ENCODE results near the gene FOXO3. TPM values are rescaled to one million over a fixed set of nuclear protein-coding genes. Genes with fewer than 3 reads are reported as not detected.
A peak's percentile ranks its signal among the peaks of the same experiment; 100 is the strongest.
"Not testable (repeated sequence)": the region's sequence is repeated elsewhere in the genome, so short reads cannot be mapped to it uniquely, and the experiment has no call there.

The FOXO3 gene
- 41.0 and 58.8 TPM in 2 replicates for total RNA-seq (2014; rRNA removed)
- 13.6 TPM for polyA plus RNA-seq (2012)

DNA sequence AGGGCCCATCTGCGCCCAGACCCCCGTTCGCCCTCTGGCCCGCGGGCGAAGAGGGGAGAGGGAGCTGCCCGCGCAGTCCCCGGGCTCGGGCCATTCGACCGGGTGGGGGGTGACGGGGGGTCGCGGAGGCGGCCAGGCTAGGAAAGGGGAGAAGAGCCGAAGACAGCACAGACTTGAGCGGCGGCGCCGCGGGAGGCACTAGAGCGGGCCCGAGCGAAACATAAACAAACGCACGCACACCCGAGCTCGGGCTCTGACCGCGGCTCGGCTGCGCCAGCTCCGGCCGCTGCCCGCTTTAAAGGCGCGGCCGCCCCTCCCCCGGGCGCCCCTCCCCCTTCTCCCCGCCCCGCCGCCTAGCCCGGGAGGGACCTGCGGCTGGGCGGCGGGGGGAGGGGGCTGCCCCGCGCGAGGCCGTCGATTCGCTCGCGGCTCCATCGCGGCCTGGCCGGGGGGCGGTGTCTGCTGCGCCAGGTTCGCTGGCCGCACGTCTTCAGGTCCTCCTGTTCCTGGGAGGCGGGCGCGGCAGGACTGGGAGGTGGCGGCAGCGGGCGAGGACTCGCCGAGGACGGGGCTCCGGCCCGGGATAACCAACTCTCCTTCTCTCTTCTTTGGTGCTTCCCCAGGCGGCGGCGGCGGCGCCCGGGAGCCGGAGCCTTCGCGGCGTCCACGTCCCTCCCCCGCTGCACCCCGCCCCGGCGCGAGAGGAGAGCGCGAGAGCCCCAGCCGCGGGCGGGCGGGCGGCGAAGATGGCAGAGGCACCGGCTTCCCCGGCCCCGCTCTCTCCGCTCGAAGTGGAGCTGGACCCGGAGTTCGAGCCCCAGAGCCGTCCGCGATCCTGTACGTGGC lies at the start of gene FOXO3:
TSS of gene FOXO3 (plus strand) at position 455 of the 846 bp plus-strand sequence. CDS start at position 747, 292 bp downstream.
- peak; percentile 88 for DNase-seq (ENCODE audit: low read depth)

DNA sequence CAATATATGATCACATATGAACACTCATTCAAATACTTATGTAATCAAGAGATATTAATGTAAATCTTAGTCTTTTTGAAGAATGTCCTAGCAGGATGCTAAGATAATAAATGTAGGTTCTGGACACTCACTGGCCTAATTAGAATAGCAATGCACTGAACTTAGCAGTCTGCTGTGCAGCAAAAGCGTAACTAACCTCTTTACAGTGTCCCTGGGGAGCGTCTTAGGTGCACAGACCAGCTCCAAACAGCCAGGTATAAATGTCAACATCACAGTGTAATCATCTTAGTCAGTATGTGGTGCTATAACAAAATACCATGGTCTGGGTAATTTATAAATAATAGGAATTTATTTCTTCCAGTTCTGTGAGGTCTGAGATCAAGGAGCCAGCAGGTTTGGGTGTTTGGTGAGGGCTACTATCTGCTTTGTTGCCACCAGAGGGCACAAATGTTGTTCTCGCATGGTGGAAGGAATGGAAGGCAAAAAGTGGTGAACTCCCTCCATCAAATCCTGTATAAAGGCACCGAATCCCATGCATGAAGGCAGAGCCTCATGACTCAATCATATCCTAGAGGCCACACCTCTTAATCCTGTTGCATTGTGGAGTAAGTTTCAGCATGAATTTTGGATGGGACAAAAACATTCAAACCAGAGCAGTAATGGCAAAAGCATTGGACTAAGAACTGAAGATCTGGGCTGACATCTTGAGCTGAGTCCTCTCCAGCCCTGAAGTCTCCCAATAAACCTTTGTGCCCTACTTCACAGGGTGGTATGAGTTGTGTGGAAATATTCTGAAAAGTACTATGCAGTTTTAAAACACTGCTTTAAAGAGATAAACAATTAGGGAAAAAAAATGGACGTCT lies 41.8 kb upstream of the FOXO3 start:
- peak; percentile 38 for DNase-seq (ENCODE audit: low read depth)

DNA sequence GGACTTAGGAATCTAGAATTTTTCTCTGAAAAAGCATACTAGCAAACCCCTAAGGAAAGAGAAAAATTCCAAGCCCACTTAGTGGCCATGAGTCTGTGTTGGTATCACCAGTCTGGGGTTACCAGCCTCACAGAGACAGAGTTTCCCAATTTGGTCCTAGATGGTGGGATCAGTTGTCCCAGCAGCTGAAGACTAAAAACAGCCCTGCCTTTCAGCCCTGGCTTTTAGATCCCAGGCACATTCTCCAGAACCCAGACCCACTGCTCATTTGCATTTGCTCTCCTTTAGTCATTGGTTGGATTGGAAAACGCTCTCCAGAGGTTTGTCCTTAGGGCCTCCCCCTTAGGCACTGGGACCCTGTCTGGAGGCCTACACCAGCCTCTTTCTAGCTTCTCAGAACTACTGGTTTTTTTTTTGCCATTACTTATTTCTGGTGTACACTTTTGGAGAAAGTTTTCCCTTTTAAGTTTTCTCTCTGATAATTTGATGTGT lies 39.1 kb upstream of the FOXO3 start:
- no peak for DNase-seq (ENCODE audit: low read depth)

DNA sequence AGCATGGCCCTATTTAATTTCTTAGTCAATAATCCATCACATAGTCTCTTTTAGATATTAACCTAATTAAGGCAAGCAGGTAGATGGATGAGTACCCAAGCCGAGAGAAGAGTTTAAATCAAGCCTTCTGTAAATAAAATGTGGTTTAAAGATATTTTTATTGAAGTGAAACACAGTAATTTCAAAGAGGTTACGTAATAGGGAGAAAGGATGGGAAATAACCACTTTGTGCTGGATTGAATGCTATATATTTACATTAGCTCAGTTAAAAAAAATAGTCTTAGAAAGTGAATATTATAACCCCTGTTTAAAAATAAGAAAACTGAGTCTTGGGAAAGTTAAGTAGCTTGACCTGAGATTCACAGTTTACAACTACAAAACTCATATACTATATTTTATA lies 37.0 kb upstream of the FOXO3 start:
- DNase-seq (ENCODE audit: low read depth) = no peak

DNA sequence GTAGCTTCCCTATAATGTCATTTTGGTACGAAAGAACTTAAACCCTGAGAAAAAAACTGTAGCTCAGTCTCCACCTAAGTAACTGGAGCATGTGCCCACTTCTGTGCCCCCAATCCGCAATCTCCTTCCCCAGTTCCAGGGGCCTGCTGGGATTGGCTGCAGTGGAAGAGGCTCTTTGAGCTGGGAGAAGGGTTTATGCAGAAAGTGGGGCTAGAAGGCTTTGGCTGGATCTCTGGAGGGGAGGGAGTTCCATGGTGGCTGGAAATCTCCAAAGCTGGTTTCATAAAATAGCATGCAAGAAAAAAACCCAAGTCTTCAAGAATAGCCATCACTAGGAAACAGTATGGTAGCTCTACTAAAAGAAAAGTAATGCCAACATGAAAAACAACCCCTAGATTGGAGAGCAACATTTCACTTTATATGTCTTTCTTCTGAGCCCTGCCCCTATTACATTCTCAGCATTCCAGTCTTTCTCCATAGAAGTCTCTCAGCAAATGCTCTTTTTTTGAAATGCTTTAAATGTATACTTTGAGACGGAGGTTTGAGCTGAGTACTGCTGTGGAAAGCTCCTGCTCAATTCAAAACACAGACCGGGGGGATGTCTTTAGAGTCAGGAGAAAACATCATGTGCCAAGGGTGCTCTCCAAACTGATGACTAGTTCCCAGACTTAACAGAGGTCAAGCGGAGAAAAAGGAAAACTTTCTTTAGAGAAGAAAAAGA lies 36.0 kb upstream of the FOXO3 start:
- DNase-seq (ENCODE audit: low read depth) = no peak

DNA sequence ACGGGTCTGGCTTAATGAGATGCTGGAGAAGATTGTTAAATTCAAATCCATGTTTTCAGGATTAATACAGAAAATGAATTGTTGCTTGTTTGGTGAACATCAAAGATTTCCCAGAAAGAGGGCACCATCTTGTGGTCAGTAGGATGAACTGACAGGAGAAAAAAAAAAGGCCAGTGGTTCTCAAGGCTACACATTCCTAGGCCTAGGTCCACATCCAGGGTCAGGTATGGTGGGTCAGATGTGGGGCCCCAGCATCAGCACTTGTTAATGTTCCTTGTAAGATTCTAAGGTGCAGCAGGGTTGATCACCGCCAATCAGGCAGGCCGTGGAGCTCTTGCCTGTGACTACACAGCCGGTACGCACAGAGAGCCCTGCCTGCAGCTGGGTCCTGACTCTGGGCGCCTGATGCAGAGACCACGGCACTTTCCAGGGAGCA lies 34.0 kb upstream of the FOXO3 start:
- DNase-seq (ENCODE audit: low read depth) = peak; percentile 25

DNA sequence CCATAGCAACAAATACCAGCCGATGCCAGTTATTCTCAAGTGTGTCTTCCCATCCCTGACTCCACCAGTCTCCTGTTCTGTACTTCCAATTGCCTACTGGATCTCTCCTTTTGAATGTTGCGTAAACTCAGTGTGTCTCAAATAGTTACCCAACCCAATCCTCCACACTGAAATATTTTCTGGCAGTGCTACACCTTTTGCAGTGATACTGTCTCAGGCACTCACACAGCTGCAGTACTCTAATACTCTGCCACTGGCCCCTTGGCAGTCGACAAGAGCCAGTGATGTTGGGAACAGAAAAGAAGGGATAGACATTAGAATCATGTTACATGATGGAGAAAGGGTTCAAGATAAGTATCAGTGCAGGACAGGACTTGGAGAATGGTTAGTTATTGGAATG lies 31.8 kb upstream of the FOXO3 start:
- no peak for DNase-seq (ENCODE audit: low read depth)

DNA sequence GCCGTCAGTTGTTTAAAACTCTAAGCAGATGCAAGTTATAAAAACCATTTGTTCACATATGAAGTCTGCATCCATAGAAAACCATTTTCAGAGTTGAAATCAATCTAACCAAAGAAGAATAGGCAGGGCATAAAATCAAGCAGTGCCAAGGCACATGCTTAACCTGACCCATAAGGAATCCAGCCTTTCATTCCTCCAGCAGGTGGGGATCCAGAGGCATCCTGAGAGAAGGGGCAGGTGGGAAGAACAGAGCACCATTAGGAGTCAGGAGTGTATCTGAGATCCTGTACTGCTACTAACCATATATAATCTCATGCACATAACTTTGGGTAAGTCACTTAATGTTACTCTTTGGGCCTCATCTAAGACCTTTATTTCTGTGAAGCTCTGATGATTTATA lies 29.4 kb upstream of the FOXO3 start:
- no peak for DNase-seq (ENCODE audit: low read depth)

DNA sequence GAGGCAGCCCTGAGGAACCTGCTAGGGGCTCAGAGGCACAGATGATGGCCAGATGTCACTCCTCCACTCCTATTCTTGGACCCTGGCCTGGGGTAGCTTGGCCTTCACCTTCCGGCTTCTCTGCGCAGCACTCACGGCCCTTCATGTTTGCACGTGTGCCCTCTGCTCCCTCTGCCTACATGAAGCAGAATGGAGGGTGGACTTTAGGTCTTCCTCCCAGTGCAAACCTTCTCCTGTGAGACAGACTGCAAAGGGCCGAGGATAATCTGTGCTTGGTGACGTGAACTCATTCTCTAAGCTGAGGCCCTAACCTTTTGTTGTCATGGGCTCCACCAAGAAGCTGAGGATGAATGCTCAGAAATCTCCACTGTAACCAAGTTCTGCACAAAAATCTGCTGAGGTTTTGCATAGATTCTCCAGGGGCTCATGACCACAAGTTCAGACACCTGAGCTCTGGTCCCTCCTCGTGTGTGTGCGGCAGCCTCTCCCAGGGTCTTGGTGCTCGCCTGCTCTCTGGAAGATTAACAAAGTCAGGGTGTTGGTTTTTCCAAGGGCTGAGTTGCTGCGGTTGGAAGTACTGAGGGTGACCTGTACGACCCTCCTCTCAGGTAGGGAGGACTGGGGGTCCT lies 25.5 kb upstream of the FOXO3 start:
- DNase-seq (ENCODE audit: low read depth) = no peak

DNA sequence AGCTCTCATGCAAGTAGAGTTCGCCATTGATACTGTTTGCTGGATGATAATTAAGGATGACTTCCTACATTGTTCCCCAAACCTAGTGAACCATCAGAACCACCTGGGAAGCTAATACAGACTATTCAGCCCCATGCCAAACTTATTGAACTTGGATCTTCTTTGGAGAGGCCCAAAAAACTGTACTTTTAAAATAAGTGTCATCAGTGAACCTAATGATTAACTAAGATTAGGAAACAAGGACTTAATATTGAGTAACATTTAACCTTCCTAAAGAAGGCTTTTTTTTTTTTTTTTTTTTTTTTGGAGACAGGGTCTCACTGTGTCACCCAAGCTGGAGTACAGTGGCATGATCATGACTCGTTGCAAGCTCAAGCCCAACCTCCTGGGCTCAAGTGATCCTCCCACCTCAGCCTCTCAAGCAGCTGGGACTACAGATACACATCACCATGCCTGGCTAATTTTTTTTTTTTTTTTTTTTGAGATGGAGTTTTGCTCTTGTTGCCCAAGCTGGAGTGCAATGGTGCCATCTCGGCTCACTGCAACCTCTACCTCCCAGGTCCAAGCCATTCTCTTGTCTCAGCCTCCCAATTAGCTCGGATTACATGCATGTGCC lies 24.7 kb upstream of the FOXO3 start:
- not testable (repeated sequence) for DNase-seq (ENCODE audit: low read depth)

DNA sequence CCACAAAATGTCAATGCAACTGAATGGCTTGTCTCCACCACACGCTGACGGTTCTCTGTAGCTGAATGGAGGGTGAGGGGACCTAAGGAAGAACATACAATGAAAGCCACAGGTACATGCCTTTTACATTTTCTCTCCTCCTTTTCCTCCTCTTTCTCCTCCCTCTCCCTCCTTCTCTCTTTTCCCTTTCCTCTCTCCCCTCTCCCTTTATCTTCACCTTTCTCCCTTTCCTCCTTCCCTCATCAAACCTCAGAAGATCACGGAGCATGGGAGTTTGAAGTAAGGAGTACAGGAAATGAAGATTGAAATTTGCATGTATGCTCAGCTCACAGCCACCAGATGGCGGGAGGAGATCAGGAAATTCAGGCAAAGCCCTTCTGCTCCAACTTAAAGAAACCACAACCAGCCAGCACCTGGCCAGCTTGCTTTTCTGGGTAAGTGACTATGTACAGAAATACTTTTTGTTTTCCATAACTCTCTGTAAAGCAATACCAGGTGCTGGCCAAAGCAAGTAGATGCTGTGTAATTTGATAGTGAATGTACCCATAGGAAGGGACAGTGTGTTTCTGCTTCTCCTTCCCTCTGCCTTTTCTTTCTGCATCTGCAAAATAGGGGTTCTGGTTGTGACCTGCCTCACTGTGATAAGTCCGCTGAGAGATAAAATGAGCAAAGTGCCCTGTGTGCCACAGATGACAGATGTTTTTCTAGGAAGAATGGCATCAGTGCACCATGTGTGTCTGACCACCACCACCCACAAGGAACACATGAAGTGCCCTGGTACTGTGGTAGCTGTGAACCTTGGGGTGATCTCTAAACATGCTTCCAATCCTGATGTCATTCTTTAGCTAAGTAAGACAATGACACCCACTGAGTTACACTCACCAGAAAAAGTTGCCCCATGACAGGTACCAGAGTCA lies 18.6 kb upstream of the FOXO3 start:
- DNase-seq (ENCODE audit: low read depth) = peak; percentile 80

DNA sequence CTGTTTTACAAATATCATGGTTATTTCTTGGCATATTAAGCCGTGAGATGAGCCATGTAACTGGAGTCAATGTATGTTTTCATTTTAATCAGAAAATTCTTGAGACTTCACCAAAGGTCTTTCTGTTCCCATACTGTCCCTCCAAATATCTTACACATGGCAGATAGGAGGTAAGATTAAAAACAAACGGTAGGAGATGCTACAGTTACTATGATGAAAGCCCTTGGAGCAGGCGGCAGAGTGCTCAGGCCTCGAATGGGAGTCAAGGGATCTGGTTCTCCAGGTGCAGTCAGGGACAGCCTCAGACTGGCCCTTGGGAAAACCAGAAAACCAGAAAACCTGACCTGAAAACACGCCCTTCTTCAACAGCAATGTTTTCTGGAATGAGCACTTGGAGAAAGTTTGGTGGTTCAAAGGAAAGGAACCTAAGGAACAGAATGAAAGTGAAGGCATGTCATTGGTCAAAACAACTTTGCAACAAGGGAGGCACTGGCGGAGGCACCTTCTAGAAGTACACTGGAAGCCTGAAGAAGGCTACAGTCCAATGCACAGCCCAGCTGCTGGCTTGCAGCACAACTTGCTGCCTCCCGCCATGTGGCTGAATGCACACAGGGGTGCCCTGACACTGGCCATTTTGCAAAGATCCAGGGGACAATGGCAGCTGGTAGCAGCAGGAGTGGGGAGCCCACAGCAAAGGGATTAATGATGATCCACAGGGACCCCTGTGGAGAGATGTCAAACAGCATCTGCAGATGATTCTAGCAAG lies 17.4 kb upstream of the FOXO3 start:
- DNase-seq (ENCODE audit: low read depth) = no peak

DNA sequence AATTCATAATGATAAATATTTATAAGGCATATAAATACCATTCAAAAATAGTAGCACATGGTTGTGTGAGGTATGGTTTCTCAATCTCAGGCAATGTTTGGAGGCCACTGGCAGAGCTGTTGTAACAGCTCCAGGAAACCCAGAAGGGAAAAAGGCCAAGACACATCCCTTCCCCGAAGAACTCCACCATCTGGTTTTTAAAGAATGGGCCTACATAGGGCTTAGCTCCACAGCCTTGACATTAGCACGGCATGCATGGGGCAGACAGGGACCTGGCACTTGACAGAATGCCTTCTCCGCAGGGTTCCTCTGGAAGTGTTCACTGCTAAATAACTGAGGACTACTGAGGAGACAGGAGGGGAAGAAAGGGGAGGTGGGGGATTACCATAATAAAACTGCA lies 16.1 kb upstream of the FOXO3 start:
- no peak for DNase-seq (ENCODE audit: low read depth)

DNA sequence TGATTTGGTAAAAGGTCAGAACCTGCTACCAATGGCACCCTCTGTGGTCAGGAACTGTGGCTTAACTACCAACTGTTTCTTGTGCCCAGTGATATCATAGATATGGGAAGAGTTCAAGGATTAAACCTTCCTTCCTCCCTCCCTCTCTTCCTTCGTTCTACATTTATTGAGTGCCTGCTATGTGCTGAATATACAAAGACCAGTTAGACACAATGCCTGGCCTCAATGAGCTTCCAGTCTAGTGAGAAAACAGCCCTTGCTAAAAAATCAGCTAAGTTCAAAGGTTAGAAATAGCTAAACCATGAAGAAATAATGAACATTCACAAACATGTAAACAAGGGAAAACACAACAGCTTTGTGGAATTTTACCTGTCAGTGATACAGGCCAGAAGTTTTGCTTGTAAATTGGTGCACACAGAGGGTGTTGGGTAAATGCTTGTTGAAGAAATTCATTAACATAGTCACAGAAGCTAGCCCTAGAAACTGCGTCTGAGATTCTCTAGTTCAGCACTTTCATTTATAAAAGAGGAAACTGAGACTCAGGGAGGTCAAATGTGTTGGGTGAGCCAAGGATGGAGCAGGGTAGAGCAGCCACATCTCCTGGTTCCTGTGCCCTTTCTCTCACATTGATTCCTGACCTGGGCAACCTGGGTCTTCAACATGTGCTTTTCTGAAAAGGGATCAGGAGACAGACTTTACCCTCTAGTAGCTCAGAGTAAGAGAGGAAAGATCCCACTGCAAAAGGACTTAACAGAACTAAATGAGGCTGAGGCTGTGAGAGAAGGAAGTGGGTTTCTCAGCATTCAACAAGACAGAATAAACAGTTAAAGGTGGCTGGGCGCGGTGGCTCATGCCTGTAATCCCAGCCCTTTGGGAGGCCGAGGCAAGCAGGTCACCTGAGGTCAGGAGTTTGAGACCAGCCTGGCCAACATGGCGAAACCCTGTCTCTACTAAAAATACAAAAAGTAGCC lies 14.4 kb upstream of the FOXO3 start:
- no peak for DNase-seq (ENCODE audit: low read depth)

DNA sequence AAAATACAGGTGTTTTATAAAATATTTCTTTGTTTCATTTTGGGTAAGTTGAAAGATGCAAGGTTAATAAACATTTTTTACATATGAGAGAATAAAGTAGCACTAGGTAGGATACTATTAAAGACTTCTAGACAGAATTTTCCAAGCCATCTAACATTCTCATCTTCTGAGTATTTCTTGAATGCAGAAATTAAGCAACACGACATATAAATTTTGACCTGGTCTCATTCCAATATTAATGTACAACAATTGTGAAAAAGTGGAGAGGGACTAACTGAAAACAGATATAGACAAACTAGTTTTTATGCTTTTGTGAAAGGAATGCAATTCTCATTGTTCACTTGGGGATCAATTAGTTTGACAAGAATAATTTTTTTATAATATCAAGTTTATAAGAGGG lies 11.5 kb upstream of the FOXO3 start:
- DNase-seq (ENCODE audit: low read depth) = no peak

DNA sequence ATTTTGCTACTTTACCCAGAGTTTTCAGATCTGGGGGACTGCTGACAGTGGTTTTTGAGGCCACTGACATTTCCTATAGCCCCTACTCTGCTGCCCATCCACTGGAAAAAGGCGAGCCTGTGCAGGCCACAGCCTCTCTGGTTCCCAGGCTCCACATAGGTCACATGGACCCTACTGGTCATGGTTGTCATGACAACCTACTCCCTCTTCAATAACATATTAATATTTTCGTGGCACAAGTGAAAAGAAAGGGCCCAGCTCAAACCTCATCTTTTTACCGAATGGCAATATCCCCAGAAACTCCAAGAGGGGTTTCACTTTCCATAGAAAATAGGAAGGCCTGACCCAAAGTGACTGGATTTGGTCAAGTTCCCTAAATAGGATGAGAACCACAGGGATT lies 11.0 kb upstream of the FOXO3 start:
- DNase-seq (ENCODE audit: low read depth) = peak; percentile 51

DNA sequence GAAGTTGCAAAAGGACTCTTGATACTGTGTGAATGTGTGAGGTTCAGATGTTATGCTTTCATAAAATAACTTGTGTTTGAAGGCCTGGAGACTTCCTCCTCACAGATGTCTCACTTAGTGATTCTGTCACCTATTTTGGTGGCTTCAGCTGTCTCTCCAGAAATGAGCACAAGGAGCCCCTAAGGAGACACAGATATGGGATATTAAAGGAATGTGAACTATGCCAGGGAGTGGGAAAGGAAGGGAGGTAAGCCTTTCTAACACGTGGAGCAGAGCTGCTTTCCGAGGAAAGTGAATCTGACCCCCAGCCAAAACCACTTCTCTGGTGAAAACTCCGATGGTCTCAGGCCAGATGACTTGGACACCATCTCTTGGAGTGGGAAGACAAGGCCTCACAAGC lies 10.5 kb upstream of the FOXO3 start:
- DNase-seq (ENCODE audit: low read depth) = no peak

All from LHCN-M2 (cell line).